ENCODE data around the gene EOMES. TPM values are rescaled to one million over a fixed set of nuclear protein-coding genes. Genes with fewer than 3 reads are reported as not detected.
"Not testable (repeated sequence)": the region's sequence is repeated elsewhere in the genome, so short reads cannot be mapped to it uniquely, and the experiment has no call there.

Gene EOMES
- total RNA-seq, result under 1 TPM in 1 of 4 donors, not detected in 3; 0.13 TPM

DNA sequence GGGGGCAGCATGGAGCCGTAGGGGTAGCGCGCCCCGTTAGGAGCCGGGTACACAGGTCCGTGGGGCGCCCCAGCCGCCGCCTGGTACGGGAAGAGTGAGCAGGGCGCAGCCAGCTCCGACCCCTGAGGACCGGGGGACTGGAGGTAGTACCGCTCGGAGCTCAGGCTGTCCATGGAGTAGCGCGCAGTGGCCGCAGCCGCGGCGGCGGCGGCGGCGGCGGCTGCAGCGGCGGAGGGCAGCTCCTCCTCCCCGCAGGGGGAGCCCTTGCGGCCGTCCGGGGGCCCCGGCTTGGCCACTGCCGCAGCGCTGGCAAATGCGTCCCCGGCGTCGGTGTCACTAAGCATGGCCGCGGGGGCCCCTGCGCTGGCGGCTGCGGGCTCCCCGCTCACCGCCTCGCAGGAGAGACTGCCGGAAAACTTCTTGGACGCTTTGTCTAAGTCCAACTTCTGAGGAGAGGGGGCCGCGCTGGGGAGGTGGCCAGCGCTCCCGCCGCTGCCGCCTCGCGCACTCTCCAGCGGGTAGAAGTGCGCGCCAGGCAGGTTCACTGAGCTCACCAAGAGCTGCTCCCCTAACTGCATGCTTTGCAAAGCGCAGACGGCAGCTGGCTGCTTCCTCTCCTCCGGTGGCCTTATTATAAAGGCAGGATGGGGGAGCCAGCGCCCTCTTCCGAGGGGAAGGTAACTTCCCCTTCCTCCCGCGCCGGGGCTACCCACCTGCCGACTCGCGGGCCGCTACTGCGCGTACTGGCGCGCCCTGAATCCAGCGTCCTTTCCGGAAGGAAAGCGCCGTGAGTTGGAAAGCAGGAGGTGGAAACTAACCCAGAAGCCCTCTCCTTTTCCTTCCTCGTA lies at the start of gene EOMES:
Gene EOMES, minus strand, starts transcription at position 607 of the 848 bp plus-strand sequence. Its CDS starts 29 bp downstream, at position 578.
- H3K4me3 ChIP-seq (ENCODE audit: low read depth, poor library complexity, severe bottlenecking), result peak within 1 kb of the TSS; percentile 18
- WGBS, 2 donors, result 1 to 2% methylated on average over 20 to 65 of the region's 81 CpGs
- no peak for DNase-seq (ENCODE audit: low spot score in 2 of 2)
- intact Hi-C loops (cut with DNase I; ENCODE audit: low total_unique reads), result no loop called here
- TF ChIP-seq, protein P1, sequence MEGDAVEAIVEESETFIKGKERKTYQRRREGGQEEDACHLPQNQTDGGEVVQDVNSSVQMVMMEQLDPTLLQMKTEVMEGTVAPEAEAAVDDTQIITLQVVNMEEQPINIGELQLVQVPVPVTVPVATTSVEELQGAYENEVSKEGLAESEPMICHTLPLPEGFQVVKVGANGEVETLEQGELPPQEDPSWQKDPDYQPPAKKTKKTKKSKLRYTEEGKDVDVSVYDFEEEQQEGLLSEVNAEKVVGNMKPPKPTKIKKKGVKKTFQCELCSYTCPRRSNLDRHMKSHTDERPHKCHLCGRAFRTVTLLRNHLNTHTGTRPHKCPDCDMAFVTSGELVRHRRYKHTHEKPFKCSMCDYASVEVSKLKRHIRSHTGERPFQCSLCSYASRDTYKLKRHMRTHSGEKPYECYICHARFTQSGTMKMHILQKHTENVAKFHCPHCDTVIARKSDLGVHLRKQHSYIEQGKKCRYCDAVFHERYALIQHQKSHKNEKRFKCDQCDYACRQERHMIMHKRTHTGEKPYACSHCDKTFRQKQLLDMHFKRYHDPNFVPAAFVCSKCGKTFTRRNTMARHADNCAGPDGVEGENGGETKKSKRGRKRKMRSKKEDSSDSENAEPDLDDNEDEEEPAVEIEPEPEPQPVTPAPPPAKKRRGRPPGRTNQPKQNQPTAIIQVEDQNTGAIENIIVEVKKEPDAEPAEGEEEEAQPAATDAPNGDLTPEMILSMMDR (IDR thresholded peaks at IDR 0.05), result no peak
- no peak for TF ChIP-seq POLR2A (IDR thresholded peaks at IDR 0.05)

DNA sequence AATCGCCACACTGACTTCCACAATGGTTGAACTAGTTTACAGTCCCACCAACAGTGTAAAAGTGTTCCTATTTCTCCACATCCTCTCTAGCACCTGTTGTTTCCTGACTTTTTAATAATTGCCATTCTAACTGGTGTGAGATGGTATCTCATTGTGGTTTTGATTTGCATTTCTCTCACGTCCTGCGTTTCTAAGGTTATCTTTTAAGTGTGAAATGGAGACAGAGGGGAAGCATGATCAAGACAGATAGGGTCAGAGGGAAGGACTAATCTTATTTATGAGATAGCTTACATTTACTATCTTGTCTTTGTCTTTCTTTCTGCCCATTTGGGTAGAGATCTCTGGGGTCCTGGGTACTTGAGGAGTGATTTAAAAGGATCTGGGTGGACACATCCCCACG lies 48.3 kb upstream of the EOMES start:
- H3K4me3 ChIP-seq (ENCODE audit: low read depth, poor library complexity, severe bottlenecking); intact Hi-C loops (cut with DNase I; ENCODE audit: low total_unique reads); DNase-seq (ENCODE audit: low spot score in 2 of 2): not testable (repeated sequence)
- 54 to 61% methylated on average over 3 to 4 of the region's 4 CpGs for WGBS, 2 donors

- intact Hi-C loops (cut with DNase I; ENCODE audit: low total_unique reads), result no loop called here
- no peak for TF ChIP-seq POLR2A (IDR thresholded peaks at IDR 0.05)
- TF ChIP-seq, protein P1 (IDR thresholded peaks at IDR 0.05), result no peak
- no peak overlapping the region for H3K4me3 ChIP-seq (ENCODE audit: low read depth, poor library complexity, severe bottlenecking)
- no peak for DNase-seq (ENCODE audit: low spot score in 2 of 2)
- WGBS, 2 donors, result 55% methylated on average over 3 of the region's 3 CpGs
Measured at GRCh38 chr3:27767000-27767399, 44.9 kb upstream of the EOMES start.

DNA sequence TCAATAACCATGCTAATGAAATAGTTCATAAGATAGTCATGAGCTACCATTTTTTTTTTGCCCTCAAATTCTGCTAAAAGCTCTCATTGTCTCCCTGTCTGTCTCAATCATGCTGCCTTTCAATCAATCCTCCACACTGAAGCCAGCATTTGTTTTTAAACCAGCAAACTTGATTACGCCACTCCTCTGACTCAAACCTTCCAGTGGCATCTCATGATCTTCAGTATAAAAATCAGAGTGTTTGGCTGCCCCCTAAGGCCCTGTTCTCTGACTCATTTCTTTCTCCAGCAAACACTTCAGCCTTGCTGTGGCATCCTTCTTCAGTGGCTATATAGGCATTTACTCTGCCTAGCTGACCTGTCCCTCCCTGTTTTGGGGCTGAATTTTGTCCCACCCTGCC lies 36.0 kb upstream of the EOMES start:
- peak in 1 of 2 donors; percentile 73 for DNase-seq (ENCODE audit: low spot score in 2 of 2)
- intact Hi-C loops (cut with DNase I; ENCODE audit: low total_unique reads), result no loop called here
- no peak overlapping the region for H3K4me3 ChIP-seq (ENCODE audit: low read depth, poor library complexity, severe bottlenecking)
- TF ChIP-seq, protein P1 (IDR thresholded peaks at IDR 0.05), result no peak
- no peak for TF ChIP-seq POLR2A (IDR thresholded peaks at IDR 0.05)
- 53% methylated on average over 1 of the region's 1 CpG for WGBS, 2 donors

DNA sequence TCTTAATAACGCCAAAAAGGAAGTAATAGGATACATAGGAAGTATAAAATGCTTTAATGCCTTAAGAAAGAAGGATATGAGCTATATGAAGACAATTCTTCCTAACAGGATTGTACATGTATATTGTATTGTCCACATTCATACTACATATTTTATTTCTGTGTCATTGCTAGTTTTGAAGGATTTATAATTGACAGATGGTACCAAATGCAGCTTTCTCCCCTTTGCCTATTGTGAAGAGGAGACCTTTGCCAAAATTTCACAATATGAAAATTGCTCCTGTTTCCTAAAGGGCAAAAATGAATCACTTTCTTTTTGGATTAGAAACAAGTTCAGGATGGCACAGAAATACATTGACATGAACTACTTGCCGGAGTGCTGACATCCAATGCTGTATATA lies 34.8 kb upstream of the EOMES start:
- DNase-seq (ENCODE audit: low spot score in 2 of 2), result no peak

DNA sequence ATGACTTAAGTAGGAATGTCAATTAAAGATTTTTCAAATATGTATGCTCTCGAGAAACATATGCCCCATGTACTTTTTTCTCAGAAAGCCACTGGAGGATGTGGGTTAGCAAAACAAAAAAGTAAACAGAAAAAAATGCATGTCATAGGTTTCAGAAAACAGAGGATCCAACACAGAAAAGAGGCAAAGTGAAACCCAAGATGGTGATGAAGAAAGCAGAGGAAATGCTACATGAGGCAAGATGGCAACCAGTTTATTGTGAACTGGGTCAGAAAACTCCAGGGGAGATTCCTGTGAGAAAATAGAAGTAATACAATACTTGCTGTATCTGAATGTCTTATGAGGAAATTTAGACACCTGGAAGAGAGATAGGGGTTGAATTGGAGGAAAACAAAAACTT lies 30.8 kb upstream of the EOMES start:
- no peak overlapping the region for H3K4me3 ChIP-seq (ENCODE audit: low read depth, poor library complexity, severe bottlenecking)
- 85 to 98% methylated on average over 1 of the region's 1 CpG for WGBS, 2 donors
- intact Hi-C loops (cut with DNase I; ENCODE audit: low total_unique reads), result no loop called here

More for the DNA sequence above, 34.8 kb upstream of the EOMES start:
- WGBS, 2 donors, result 38 to 40% methylated on average over 2 of the region's 2 CpGs
- TF ChIP-seq, protein P1 (IDR thresholded peaks at IDR 0.05), result no peak
- no peak for TF ChIP-seq POLR2A (IDR thresholded peaks at IDR 0.05)
- no peak overlapping the region for H3K4me3 ChIP-seq (ENCODE audit: low read depth, poor library complexity, severe bottlenecking)
- intact Hi-C loops (cut with DNase I; ENCODE audit: low total_unique reads), result no loop called here

More for the DNA sequence above, 30.8 kb upstream of the EOMES start:
- TF ChIP-seq, protein P1 (IDR thresholded peaks at IDR 0.05), result no peak
- TF ChIP-seq POLR2A (IDR thresholded peaks at IDR 0.05), result no peak
- DNase-seq (ENCODE audit: low spot score in 2 of 2), result no peak
